HG03442 (cell line): ENCODE results near the gene SERPING1.

Experiments used
- ATAC-seq: cut with Tn5 transposase; IDR thresholded peaks from one replicate; pipeline ENCODE4 v1.9.1; 2021; ENCODE audit warnings: mild to moderate bottlenecking, moderate library complexity; ENCODE audit not compliant: unreplicated experiment

Gene SERPING1

GRCh38 chr11:57597461-57597915 lies at the start of gene SERPING1:
Gene SERPING1, plus strand, starts transcription at chr11:57597685. Its CDS starts 586 bp downstream, at chr11:57598271.
- ATAC-seq: no peak

DNA sequence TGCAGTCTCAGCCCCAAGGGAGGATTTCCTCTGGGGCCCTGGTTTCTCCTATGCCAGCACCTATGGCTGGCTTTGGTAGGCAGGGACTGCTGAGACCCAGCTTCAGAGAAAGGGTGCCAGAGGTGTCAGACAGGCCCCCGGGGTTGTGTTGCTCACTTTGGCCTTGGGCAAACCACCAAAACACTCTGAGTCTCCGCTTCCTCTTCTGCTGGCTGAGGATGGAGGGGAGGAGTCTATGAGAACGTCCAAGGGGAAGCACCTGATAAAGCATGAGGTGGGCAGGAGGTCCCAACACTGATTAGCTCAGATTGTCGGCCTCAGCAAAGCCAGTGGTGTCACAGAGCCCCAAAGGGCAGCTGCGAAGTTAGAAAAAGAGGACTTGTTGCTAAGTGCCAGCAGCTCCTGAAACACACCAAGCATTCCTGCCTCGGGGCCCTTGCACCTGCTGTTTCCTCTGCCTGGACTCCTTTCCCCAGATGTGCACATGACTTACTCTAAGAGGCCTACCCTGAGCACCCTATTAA lies 49.6 kb upstream of the SERPING1 start:
- peak; percentile 83 for ATAC-seq

DNA sequence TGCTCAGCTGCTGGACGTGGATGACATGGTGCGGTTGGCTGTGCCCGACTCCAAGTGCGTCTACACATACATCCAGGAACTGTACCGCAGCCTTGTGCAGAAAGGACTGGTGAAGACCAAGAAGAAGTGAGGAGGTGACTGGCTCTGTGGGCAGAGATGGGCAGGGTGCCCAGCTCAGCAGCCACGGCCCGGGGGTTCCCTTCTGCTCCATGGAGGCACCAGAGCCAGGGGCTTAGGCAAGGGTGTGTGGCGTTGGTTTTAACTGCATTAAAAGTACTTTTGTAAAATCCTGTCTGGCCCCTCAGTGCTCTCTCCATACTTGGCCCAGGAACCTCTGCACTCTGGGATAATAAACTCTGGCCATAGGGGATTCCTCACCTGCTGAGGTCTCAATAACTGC lies 47.5 kb upstream of the SERPING1 start:
- no peak for ATAC-seq

DNA sequence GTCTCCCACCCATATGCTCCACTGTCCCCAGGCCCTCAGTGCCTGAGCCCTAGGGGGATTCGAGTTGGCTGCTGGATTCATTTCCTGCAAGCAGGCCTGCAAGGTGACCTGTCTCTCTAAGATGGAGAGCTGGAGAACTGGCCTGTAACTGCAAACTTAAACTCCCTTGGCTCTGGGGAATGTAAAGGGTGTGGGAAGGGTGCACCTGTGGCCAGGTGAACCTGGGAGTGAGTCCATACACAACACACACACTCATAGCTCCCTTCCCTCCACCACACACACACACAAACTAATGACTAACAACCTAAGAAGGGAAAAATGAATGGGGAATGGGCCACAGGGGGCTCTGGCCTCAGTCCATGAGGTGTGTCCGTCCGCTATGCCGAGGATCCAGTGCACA lies 45.5 kb upstream of the SERPING1 start:
- no peak for ATAC-seq

- no peak for ATAC-seq
Measured at GRCh38 chr11:57552479-57552878, 45.0 kb upstream of the SERPING1 start.

DNA sequence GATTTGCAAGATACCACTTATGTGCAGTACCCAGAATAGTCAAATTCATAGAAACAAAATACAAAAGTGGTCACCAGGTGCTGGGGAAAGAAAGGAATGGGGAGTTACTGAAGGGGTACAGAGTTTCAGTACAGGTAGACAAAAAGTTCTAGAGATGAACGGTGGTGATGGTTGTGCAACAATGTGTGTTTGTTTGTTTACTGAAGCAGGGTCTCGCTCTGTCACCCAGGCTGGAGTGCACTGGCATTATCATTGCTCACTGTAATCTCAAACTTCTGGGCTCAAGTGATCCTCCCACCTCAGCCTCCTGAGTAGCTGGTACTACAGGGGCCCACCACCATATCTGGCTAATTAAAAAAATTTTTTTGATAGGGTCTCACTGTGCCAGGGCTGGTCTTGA lies 42.1 kb upstream of the SERPING1 start:
- ATAC-seq: no peak

DNA sequence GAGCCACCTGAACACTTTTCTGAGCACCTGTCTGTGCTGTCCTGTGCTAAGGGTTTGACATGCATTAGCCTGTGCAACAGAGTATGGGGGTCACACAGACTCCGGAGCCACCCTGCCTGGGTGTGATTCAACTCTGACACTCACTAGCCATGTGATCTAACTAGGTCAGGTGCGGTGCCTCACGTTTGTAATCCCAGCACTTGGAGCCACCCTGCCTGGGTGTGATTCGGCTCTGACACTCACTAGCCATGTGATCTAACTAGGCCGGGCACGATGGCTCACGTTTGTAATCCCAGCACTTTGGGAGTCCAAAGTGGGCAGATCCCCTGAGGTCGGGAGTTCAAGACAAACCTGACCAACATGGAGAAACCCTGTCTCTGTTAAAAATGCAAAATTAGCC lies 41.4 kb upstream of the SERPING1 start:
- ATAC-seq: no peak

DNA sequence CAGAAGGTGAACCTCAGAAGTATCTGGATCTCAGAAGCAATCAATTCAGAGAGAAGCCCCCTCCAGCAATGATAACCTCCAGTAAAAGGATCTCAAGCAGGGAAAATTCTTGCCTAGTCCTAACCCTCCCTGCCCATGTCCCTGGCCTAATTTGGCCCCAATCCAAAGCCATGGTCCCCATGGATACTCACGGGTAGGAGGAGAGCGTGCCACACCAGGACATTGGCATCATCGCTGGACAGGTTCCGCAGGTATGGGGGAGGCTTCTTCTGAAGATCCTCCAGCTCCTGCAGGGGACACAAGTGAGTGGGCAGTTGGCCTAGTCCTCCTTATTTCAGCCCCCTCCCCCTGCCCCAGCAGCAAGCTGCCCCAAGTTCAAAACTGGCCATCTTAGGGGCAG lies 37.3 kb upstream of the SERPING1 start:
- ATAC-seq: no peak

DNA sequence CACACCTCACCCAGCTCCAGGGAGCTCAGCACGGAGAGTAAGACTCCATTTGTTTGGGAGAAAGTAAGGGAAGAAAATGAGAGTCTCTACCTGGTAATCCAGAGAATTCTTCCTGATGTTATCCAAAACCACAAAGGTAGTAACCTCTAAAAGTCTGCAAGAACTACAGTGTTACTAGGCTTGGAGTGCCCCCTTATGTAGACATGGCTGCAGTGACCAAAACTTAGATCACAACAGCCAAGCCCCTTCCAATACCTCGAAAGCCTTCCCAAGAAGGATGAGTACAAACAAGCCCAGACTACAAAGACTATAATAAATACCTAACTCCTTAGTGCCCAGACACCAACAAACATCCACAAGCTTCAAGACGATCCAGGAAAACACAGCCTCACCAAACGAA lies 34.9 kb upstream of the SERPING1 start:
- ATAC-seq: no peak

DNA sequence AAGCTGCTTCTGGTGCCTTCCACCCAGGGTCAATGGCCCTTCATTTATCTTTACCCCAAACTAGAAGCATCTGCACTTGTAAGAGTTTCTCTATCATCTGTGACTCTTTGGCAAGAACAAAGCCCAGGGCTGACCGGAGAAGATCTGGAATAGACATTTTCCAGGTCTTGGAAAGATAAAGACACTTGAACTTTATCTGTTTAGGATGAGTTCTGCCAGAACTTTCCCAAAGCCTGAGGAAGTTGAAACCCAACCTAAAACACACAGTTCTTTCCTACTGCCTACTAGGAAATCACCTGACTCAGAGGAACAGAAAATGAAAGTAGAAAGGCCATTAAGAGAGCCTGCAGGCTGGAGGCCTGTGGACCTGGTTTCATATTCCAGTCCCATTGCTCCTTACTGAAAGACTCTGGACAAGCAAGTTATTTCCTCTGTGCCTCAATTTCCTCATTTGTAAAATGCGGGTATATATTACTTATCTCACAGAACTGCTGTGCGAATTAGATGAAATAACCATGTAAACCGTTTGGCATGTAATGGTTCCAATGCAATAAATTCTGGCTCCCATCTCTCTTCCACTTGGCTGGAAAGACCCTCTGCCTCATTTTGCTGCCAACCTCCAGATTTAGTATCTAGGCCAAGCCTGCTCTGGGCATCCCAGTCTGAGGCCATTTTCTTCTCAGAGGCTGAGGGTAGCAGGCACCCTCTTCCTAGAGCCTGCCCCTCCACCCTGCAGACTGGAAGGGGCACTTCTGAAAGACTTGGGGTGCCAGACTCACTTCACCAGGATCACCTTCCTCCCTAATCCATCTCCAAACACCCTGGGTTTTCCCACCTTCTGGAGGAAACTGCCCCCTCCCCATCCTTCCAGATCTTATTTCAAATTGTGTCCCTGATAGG lies 31.2 kb upstream of the SERPING1 start:
- peak; percentile 54 for ATAC-seq

DNA sequence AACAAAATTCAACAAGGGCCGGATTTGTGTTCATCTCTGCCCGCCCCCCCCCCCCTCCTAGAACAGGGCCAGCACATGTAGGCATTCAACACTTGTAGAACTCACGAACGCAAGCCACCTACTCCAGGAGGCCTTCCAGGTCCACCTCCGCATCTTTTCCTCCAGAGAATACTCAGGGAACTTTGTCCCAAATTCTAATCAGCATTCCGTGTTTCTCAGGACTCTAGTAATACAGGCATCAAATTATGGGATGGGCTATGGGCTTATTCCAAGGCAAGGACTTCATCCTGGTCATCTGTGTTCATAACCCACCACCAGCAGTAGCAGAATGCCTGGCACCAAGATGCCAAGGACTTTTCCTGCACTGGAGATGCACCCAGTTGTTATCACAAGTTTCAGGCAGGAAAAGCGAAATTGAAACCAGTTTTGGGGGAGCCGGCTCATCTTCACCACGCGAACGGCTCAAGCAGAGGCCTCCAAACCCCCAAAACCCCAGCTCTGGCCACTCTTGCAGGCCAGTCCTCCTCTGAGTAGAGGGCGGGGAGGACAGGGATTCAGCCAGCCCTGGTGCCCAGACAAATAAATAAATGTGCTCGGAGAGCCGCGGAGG lies 30.5 kb upstream of the SERPING1 start:
- ATAC-seq: peak; percentile 1

DNA sequence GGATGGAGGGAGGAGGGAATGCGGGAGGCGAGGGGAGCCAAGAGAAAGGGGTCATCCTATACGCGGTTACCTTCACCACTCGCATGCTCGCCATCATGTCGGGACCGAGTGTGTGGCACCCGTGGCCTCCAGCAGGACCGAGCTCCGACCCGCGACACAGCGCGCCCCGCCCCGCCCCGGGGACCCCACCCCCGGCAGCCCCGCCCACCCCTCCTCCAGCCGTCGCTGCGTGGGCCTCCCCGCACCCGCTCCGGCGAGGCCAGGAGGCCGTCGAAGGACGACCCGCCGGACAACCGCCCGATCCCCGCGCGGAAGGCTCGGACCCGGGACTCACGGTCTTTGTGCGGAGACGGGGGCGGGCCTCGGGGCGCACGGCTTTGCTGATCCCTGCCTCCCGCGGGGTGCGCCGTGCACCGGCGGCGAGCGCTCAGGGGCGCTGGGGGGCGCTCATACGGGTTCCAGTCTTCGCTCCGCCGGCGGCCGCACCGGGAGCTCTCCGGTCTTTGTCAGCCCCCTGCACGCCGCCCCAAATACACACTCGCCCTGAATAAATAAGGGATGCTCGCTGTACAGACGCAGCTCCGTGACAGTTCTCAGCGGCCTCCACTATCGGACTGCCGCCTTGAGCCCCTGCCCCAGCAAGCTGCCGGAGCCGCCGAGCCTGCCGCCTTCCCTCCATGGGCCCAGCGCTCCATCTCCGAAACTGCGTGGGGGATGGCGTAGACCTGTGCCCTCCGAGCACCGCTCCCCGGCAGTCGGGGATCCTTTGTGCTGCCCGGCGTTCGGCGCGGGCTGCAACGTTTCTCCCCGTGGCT lies 29.8 kb upstream of the SERPING1 start, which contains the start of gene UBE2L6:
UBE2L6 (minus strand) TSS at position 158 of the 815 bp plus-strand sequence; CDS start at position 97, 61 bp downstream.
- peak; percentile 62 for ATAC-seq

- ATAC-seq: peak; percentile 0
Measured at GRCh38 chr11:57568330-57568766, 29.1 kb upstream of the SERPING1 start.

DNA sequence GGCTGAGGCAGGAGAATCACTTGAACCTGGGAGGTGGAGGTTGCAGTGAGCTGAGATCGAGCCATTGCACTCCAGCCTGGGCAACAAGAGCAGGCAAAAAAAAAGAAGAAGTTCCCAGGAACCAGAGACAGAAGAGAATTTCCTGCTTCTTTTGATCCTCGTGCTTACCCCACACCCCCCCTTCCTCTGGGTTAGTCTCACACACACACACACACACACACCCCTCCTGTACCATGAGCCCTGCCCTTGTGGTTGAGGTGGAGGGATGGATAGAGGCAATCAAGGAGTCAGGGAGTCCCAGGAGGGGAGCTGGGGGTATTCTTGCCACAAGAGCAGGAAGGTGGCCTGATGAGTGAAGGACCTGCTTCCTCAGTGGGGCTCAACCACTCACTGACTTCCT lies 25.9 kb upstream of the SERPING1 start:
- ATAC-seq: no peak

- no peak for ATAC-seq
Measured at GRCh38 chr11:57574061-57574460, 23.4 kb upstream of the SERPING1 start.

DNA sequence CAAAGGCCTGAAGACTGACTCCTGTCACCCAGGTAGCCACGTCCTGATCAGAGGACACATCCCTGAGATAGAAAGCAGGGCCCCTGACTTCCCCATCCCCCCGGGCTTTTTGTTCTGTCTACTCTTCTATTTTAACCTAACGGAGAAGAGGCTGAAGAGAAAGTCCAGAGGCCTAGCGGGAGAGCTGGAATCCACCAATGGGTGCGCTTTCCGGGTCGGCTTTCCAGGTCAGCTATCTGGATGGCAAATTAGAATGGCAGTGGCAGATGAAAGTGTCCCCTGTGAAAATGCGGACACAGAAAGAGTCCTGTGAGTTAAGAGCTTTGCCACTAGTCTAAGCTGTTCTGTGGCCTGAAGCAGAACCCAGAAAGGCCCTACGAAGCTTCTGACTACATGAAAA lies 13.1 kb upstream of the SERPING1 start:
- no peak for ATAC-seq

- no peak for ATAC-seq
Measured at GRCh38 chr11:57585301-57585700, 12.2 kb upstream of the SERPING1 start.

DNA sequence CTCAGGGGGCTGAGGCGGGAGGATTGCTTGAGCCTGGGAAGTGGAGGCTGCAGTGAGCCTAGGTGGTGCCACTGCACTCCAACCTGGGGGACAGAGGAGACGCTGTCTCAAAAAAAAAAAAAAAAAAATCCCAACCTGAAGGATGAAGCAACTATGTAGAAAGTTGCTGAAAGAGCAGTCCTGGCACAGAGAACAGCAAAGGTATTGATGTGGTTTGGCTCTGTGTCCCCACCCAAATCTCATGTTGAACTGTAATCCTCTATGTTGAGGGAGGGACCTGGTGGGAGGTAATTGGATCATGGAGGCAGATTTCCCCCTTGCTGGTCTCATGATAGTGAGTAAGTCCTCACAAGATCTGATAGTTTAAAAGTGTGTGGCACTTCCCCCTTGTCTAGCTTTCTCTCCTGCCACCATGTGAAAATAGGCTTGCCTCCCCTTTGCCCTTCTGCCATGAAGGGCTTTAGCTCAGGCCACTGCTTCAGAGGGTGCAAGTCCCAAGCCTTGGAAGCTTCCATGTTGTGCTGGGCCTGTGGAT lies 10.7 kb upstream of the SERPING1 start:
- ATAC-seq: no peak

GRCh38 chr11:57588046-57588710 lies 9.3 kb upstream of the SERPING1 start:
- ATAC-seq: peak; percentile 52

GRCh38 chr11:57596266-57596885 lies 1.1 kb upstream of the SERPING1 start:
- no peak for ATAC-seq
